Fibroblast of peridontal ligament (primary cell): ENCODE measurements around the gene NRG2.

Experiments used
- DNase-seq: peaks from one replicate; pipeline ENCODE4 v3.0.0-alpha.2; 2010; ENCODE audit errors: extremely low read depth

Gene NRG2

DNA sequence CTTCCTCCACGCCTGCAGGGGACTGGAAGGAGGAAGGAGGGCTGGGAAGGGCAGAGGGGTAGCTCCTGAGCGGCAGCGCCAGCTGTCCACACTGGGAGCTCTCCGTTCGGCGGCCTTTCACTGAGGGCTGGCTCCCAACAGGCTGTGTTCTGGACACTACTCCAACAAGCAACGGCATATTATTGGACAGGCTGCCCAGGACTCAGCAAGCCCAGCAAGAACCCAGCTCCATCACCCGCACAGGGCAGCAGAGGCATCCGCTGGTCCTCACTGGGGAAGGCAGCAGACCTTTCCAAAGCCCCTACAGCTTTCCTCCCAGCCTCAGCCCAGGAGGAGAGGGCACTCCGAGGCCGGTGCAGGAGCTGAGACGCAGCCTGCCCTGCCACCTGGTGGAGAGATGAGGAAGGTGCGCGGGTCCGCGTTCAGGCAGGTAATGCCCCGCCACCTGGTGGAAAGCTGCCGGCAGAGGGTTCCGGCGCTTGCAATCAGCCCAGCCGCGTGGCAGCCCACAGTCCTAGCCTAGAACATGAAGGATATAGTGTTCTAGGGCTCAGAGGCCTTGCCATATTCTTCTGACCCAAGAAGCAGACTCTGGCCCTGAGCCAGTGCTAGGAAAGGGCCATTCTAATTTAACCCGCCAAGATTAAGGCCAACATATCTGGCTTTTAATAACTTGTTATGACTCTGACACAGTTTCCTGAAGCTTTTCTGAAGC is 74.4 kb downstream of the NRG2 start:
- DNase-seq = peak; percentile 53

DNA sequence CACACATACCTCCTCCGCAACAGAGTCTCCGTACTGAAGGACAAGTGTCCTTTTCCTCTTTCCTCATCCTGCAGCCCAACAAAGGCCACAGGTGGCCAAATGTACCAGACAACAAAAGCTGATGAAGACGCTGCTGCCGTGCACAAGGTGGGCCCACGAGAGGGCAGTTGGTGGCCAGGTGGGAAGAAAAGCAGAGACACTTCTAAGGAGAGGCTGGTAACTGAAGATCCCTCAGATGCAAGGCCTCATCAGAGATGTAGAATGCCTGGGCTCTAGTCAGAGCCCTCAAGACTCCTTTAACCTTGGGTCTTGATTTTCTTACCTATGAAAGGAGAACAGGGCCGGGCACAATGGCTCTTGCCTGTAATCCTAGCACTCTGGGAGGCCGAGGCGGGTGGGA is 75.7 kb downstream of the NRG2 start:
- no peak for DNase-seq

DNA sequence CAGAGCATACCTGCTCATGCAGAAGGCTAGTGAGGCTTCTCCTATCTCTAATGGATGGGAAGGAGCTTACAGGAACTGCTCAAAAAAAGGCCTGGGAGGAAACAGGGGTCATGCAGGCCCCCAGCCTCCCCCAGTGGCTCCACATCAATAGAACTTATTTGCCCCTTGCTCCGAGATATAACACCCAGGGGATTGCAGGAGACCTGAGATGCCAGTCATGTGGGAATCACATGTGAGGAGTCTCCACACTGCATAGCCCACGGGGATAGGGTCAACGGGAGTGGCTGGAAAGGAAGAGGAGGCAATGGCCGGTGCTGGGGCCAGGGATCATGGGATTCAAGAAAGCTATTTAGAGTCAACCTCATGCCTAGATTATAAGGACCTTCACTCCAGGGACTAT is 76.2 kb downstream of the NRG2 start:
- DNase-seq = no peak

DNA sequence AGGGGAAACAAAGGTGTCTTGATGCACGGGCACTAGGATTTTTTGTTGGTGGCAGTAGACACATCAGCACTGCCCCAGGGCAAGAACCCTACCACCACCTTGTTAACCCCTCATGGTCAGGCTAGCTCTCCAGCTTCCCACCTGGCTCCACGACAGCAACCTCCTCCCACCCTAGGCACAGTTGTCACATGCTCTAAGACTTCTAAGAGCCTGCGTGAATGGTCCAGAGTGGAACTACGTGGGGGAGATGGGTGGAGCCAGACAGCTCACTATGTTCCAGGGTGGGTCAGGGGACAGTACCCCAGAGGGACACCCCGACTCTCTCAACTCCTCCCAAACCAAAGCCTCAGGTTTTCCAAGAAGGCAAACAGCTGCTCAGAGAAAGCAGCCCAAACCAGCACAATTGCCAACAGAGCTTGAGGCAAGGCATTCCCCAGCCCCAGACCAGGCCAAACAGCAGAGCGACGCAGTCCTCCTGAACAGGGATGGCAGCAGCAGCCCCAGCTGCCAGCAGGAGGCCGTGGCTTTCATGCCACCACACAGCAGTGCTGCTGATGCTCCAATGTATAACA is 78.0 kb downstream of the NRG2 start:
- DNase-seq = no peak

DNA sequence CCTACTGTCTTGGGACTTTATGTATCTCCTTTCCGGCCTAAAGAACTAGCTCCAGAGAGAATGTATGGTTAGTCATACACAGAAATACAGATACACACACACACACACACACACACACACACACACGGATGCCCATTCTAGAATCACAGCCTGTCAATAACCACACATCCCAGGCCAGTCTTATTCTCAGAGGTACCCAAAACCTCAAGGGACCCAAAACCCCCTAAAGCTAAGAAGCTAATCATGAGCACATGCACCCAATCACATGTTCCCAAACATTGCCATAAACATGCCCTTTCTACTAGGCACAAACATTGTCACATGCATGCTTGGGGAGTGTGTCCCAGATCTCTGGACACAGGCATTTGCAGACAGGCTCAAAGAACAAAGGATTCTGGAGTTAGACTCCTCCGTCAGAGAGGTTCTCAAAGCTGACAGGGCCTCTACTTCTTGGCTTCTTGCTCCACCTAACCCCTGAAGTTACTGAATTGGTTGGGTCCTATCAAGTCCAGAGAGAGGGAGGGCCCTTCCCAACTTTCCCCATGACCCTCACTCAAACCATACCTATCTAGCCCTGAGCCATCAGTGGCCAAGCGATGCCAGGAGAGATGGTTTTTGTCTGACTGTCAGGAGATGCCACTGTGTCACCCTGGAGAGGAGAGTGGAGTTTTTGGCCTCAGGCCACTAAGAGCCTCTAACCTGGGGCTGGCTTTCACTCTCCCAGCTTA is 78.7 kb downstream of the NRG2 start:
- DNase-seq = no peak

DNA sequence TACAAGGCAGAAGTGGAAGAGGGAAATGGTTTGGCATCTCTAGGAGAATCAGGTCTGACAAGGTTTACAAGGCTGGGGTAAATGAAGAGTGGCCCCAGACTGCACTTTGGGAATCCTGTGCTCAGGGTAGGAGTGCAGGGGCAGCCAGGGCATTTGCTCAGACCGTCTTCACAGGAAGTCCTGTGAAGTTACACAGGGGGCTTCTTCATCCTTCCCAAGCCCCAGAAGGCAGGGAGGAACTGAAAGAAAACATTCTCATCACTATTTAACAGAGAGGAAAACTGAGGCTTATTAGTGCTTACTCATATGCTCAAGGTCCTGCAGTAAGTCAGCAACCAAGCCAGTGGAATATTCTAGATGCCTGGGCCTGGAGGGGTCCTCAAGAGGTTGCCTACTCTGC is 80.7 kb downstream of the NRG2 start:
- no peak for DNase-seq

DNA sequence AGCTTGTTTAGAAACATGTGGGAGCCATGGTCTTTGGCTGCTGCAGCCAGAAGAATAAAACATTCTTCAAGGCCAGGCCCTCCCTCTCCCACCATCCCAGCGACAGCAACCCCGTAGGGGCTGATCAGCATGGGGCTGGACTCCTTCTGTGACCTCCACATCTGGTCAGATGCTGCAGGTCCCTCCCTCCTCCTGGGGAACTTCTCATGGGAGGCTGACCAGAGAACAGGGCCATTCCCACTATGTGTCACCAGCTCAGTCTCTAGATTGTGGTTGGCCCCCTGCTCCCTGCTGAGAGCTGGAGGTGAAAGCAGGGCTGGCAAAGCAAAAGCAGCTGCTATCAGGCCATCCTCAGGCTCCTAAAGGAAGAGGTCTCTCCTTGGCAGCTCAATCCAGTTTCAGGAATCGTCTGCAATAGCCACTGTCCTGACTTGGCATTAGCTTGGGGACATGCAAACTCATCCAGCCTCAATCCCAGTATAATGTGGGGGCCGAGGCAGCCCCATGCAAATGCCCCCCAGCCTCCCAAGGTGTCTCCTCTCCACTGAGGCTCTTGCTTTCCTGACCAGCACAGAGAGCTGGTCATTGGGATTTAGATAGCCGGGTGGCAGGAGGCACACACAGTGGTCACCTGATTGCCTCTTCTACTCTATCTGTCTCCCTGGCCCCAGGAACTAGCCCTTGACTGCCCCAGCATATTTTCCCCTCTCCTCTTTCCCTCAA is 81.5 kb downstream of the NRG2 start:
- DNase-seq = no peak

DNA sequence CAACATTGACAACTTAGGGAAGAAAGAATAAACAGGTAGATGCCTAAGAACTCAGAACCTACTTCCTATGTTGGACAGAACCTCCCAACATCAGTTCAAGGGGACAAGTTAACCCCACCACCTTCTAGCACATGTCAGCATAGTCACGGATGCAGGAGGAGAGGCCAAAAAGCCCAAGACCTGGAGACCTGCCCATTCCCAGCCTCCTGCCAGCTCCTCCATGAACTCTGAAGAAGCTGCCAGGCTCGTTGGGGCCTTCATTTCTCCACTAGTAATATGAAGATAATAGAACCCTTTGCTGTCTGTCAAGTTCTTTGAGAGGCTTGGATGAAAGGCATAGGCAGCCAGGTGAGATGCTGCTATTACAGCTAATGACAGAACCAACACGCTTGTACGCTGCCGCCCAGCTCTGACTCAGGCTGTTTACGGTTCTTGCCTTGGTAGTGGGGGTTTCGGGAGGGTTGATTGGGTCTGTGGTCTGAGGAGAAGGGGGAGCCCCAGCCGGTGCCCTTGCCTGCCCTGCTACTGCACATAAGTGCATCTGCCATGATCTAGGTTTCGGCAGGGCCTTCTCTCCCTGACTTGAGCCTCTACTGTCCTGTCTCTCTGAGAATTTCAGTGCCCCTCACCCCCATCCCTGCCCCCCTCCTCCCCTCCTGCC is 82.2 kb downstream of the NRG2 start:
- no peak for DNase-seq

DNA sequence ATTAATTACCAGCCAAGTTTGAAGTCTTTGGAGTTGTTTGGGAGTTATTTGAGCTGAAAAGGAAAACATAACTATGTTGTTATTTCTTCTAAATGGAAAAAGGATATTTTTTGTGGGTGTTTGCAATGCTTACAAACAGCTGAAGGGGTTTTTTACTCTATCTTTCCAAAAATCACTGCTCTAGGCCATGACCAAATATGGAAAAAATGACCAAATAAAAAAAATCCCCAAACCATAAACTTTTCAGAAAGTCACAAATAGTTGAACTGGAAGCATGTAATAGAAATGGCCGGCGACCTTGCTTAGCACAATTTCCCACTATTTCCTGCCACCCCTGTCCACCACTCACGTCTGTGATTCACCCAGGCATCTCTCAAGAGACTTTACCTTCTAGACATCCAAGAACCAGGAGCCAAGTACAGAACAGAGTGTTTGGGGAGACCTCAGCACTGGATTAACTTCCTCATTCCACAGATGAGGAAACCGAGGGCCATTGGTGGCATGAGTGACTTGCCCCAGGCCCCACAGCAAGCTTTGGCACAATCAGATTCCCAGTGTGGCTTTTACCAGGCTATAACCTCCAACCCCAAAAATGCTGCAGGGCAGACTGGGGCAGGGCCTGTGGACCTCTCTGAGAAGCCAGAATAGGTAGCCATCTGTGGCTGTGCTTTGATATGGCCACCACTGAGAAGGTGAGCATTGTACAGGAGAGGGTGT is 84.5 kb downstream of the NRG2 start:
- DNase-seq = no peak

DNA sequence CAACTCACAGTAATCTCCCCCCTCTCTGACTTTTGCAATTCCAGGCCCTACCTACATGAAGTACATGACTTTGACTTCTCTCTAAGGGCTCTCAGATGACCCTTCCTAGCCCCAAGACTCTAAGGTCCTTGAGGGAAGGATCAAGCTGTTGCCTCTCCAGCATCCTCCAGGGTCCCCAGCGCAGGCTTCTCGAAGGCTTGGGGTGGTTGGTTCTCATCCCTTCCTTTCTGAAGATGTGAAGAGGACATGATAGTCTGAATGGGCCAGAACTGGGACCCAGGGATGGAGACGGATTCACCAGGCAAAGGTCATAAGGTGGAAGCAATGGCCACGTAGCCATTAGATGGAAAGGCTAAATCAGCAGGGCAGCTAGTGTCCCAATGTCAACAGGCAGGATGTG is 86.8 kb downstream of the NRG2 start:
- DNase-seq = no peak

DNA sequence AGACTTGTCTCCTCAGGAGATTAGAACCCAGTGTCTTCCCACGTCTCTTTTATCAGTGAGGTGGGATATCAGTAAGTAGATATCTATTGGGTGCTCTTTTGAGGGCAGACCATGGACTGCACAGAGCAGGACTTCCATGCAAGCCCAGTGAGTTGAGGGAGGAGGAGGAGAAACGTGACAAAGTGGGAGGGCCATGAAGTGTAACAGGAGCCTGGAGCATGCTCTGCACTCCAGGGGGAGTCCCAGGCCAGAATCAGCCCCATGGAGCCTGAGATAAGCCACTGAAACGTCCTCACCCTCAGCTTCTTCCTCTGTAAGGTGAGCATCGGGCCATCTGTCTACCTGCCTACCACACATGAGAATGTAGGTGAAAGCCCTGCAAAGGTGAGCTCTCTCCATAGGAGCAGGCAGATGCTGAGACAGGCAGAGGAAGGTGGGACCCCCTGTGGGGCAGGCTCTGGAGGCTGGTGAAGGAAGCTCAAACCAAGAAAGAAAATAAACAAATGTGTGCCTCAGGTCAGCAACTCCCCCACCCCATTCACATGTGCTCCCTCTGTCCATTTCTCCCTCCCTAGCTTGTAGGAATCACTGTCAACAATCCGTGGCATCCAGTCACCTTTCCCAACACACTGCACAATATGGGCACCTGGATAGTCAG is 87.4 kb downstream of the NRG2 start:
- DNase-seq = no peak

DNA sequence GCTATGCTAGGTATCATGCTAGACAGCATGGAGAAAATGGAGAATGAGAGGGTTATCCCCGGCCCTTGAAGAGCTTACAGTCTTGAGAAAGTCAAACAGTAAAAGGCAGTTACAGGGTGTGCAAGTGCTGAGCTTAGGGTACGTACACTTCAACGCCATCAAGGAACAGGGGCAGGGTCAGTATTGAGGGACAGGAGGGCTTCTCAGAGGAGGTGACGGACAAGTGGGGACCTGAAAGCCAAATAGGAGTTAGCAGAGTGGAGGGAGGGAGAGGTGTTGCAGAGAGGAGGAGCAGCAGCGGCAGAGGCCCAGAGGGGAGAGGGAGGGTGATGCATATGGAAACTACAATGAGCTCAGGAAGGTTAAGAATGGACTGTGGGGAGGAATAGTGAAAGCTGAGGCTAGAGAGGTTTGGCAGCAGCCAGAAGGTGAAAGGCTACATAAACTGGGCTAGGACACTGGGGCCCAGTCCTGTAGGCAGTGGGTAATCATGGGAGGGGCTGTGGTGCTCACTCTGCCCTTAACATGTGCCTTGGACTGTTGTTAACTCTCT is 88.0 kb downstream of the NRG2 start:
- no peak for DNase-seq

DNA sequence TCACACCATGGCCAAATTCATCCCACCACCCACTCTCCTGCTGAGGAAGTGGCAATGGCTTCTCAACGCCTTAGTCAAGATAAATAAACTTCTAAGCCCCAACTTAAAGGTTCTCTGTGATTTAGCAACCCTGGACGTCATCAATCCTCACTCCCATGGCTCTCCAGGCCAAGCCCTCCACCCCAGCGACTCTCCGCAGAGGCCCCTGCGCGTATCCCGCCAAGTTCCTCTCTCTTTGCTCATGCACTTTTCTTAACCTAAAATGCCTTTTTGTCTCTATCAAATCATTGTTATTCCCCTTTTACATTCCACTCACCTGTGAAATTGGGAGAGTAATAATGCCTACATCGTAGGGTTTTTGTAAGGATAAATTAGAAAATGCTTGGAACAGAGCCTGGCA is 88.6 kb downstream of the NRG2 start:
- DNase-seq = no peak

DNA sequence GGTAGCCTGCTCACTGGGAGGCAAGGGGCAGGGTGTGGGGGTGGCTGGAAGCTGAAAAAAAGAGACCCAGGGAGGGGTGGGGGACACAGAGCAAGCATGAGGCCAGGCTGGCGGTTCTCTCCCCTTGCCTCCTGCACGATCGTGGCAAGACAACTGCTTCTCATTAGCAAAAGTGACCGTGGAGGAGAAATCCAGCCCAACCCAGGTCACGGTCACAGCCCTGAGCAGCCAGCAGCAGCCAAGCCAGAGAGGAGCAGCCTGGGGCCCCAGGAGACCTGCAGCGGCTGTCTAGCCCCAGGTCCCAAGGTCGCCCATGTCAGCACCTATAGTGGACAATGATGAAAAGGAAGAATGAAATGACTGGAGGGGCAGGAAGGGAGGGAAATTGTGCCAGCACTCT is 89.1 kb downstream of the NRG2 start:
- no peak for DNase-seq

DNA sequence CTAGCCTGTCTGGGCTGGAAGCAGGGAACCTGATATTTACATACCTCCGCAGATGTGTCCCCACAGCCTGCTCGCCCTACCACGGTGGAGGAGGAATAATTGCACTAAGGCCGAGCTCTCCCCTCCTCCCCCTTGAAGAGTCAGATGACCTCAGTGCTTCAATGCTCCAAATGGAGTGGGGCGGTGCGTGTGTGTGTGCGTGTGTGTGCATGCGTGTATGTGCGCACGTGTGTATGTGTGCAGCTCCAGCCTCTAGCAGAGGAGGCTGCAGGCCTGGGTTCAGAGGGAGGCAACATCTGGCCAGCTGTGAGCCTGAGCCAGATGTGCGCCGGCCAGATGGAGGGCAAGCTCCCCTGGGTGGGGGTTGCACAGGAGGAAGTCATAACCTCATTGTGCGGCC is 90.5 kb downstream of the NRG2 start:
- no peak for DNase-seq

DNA sequence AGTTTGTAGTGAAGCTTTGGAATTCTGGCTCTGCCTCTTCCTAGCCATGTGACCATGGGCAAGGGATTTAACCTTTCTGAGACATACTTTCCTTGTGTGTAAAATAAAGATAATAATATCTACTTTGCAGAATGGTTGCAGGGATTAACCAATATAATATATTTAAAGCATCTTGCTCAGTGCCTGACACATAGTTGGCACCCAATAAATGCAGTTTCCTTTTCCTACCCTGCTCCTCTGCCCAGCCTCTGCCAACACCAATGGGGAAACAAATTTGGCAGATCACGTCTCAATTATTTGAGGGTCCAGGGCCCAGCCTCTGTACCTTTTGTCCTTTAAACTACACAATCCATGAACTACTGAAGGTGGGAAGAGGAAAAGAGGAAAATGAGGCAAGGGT is 91.1 kb downstream of the NRG2 start:
- no peak for DNase-seq

DNA sequence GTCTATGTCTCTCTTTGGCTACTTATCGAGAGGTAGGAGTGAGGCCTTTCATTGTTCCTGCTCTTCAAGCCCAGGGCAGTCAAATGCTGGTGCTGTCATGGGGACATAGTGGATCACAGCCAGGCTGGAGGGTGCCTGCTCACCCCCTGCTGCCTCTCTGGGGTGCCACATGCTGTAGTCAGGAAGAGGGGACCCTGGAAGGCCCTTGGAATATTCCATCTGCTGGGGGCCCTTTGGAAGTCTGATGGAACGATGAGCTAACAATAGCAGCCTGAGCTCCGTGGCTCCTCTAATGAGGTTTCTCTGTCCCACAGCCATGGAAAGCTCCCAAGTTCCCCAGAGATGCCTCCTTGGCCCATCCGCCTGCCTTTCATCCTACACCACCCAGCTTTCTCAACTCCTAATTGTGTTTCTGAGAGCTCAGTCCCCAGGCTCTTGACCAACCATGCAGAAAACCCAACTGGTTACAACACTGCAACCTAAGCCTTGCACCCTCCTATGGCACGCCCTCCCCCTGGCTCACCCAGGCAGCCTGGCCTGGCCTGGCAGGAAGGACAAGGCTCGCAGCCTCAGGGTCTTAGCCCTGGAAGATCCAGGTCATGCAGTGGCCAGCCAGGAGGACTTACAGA is 91.7 kb downstream of the NRG2 start:
- no peak for DNase-seq

DNA sequence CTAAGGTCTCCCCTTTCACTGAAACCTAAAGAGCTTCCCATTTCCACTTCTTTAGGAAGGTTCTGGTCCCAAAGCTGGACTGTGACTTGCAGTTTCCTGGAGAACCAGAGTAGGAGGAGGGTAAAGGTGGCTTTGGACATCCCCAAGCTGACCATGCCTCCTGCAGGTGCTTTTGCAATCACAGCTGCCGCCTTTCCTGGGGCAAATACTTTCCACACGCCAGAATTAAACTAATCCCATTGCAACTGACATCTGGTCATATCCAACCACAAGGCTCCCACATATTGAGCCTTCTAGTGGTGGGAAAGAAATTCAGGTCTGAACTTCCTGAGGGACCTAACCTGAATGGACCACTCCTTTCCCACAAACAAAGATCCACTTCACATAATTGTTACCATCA is 92.7 kb downstream of the NRG2 start:
- DNase-seq = no peak

DNA sequence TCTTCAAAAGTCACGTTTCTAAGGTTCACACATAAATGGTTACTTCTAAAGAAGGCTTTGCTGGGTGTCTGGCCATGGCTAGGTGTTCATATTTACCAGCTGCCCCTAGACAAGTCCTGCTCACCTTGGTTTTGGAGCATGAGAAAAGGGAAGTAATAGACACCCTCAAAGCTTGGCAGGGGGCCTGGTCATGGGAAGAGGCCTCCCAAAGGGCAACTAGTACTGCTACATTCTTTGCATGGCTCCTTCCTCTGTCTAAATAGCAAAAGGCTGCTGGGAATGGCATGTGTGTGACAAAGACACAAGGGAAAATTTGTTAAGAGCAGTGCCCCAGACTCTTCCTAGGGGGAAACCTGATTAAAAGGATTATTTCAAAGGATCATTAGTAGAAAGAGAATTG is 93.4 kb downstream of the NRG2 start:
- no peak for DNase-seq

DNA sequence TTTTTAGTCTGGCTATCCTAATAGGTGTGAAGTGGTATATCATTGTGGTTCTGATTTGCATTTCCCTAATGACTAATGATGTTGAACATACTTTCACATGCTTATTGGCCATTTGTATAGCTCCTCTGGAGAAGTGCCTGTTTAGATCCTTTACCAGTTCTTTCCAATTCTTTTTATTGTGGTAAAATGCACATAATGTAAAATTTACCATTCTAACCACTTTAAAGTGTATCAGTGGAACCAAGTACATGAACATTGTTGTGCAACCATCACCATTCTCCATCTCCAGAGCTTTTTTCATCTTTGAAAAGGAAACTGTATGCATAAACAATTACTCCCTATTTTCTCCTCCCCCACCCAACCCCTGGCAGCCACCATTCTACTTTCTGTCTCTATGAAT is 95.4 kb downstream of the NRG2 start:
- DNase-seq = no peak
